ENCODE results near the gene INHA.
A peak's percentile ranks its signal among the peaks of the same experiment; 100 is the strongest.

The INHA gene

DNA sequence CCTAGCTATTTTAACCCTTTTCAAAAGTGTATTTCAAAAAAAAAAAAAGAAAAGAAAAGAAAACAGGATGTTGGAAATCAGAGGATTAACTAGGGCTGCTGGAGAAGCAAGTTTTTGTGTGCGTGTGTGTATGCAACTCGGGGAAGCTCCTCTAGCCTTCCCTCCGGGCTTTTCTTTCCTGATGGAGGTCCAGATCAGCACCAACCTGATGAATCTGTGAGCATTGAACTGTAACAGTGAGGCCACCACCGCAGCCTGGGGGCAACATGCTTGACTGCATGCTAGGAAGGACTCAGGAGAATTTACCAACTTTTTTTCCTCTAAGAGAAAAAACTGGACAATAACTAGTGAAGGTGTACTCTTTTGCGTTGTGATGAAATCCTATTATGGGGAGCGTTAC is 3.1 kb upstream of the INHA start:
- no peak overlapping the region for H3K4me3 ChIP-seq (ENCODE audit: insufficient read depth in 1 of 2, low read depth in 1 of 2, low read length in 2 of 2)
- no peak overlapping the region for H2BK15ac ChIP-seq (ENCODE audit: low read depth, poor library complexity, severe bottlenecking)
- no peak overlapping the region for H2BK5ac ChIP-seq (ENCODE audit: low read depth, low read length, poor library complexity, severe bottlenecking)
- H3K4ac ChIP-seq (ENCODE audit: low read depth in 1 of 2, low read length in 2 of 2), result no peak overlapping the region
- H3K9me3 ChIP-seq (ENCODE audit: control insufficient read depth, low read length), result no peaks in the 10 kb centered on the region
- DNase-seq, result no peak
- peaks cover 21 to 40% of the 10 kb centered on the region in 2 experiments for H3K36me3 ChIP-seq (ENCODE audit: control insufficient read depth in 1 of 2, insufficient read depth in 2 of 2, low read depth in 1 of 2, low read length in 2 of 2)
- H3K18ac ChIP-seq (ENCODE audit: low read depth in 1 of 2, low read length in 2 of 2), result no peak overlapping the region
- H4K91ac ChIP-seq (ENCODE audit: low read length), result no peak overlapping the region
- no peak overlapping the region for H2AK5ac ChIP-seq (ENCODE audit: low read length, severe bottlenecking)
- H3K4me1 ChIP-seq (ENCODE audit: control insufficient read depth, insufficient read depth, low read depth, low read length), result peaks cover 20% of the 10 kb centered on the region
- H3K23ac ChIP-seq (ENCODE audit: low read length in 2 of 2), result no peak overlapping the region
- no peak overlapping the region for H3K27ac ChIP-seq (ENCODE audit: low read length, poor library complexity, severe bottlenecking)
- H3K4me2 ChIP-seq (ENCODE audit: low read length, poor library complexity, severe bottlenecking), result no peak overlapping the region
- no peak overlapping the region for H2BK120ac ChIP-seq (ENCODE audit: low read depth, low read length)
- no peak overlapping the region for H2AFZ ChIP-seq (ENCODE audit: low read depth, low read length)
- H3K79me1 ChIP-seq (replicated peaks; ENCODE audit: low read length, poor library complexity, severe bottlenecking), result peaks cover 15% of the 10 kb centered on the region
- H3K9ac ChIP-seq (ENCODE audit: low read length), result no peak overlapping the region
- H4K8ac ChIP-seq (ENCODE audit: low read length), result no peak overlapping the region
- H3K27me3 ChIP-seq (ENCODE audit: control insufficient read depth in 1 of 2, insufficient read depth in 1 of 2, low read length in 2 of 2), result no peaks in the 10 kb centered on the region
- H3K14ac ChIP-seq (ENCODE audit: low read length in 2 of 2), result no peak overlapping the region
- WGBS, result 95% methylated on average over 5 of the region's 6 CpGs
- H2BK12ac ChIP-seq (ENCODE audit: low read length in 2 of 2), result no peak overlapping the region

DNA sequence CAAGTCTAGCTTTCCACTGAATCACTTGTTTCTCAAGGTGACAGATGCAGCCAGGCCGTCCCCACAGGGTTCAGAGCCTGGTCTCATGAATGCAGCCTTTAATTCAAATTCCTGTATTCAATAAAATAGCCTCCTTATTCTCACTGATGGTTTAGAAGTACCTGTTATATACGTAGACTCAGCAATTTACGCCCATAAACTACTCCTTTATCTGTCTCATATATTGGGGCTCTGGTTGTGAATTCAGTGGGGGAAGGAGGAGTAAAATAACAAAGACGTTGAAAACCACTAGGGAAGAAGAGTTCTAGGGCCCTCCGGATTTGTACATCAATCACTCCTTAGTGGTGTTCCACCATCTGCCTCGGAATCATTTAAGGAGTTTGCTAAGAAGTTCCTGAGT is 2.5 kb upstream of the INHA start:
- Histone ChIP-seq H3K23ac (ENCODE audit: low read length in 2 of 2) (no peak overlapping the region), H2BK12ac (ENCODE audit: low read length in 2 of 2) (no peak overlapping the region), H3K36me3 (ENCODE audit: control insufficient read depth in 1 of 2, insufficient read depth in 2 of 2, low read depth in 1 of 2, low read length in 2 of 2) (peaks cover 21 to 34% of the 10 kb centered on the region in 2 experiments), H2AFZ (ENCODE audit: low read depth, low read length) (no peak overlapping the region), H3K4ac (ENCODE audit: low read depth in 1 of 2, low read length in 2 of 2) (no peak overlapping the region), H3K79me1 (replicated peaks; ENCODE audit: low read length, poor library complexity, severe bottlenecking) (peaks cover 15% of the 10 kb centered on the region), H3K9me3 (ENCODE audit: control insufficient read depth, low read length) (no peaks in the 10 kb centered on the region), H2BK120ac (ENCODE audit: low read depth, low read length) (no peak overlapping the region), H3K4me3 (ENCODE audit: insufficient read depth in 1 of 2, low read depth in 1 of 2, low read length in 2 of 2) (peak overlapping the region in 1 of 2 experiments; percentile 77), H3K4me1 (ENCODE audit: control insufficient read depth, insufficient read depth, low read depth, low read length) (peaks cover 20% of the 10 kb centered on the region), H3K18ac (ENCODE audit: low read depth in 1 of 2, low read length in 2 of 2) (no peak overlapping the region), H3K14ac (ENCODE audit: low read length in 2 of 2) (no peak overlapping the region), H2BK15ac (ENCODE audit: low read depth, poor library complexity, severe bottlenecking) (no peak overlapping the region), H3K27ac (ENCODE audit: low read length, poor library complexity, severe bottlenecking) (no peak overlapping the region), H3K9ac (ENCODE audit: low read length) (peak overlapping the region; percentile 80), H3K4me2 (ENCODE audit: low read length, poor library complexity, severe bottlenecking) (peak overlapping the region; percentile 83), H2BK5ac (ENCODE audit: low read depth, low read length, poor library complexity, severe bottlenecking) (no peak overlapping the region), H4K8ac (ENCODE audit: low read length) (no peak overlapping the region), H3K27me3 (ENCODE audit: control insufficient read depth in 1 of 2, insufficient read depth in 1 of 2, low read length in 2 of 2) (peaks cover 3% of the 10 kb centered on the region in 2 experiments), H2AK5ac (ENCODE audit: low read length, severe bottlenecking) (no peak overlapping the region), H4K91ac (ENCODE audit: low read length) (no peak overlapping the region)
- WGBS, result 75% methylated on average over 4 of the region's 6 CpGs
- DNase-seq, result no peak

GRCh38 chr2:219570194-219570923 is 1.8 kb upstream of the INHA start:
- Histone ChIP-seq H3K14ac (ENCODE audit: low read length in 2 of 2) (peak overlapping the region; percentile 17 to 96), H2BK120ac (ENCODE audit: low read depth, low read length) (peak overlapping the region; percentile 69), H2AFZ (ENCODE audit: low read depth, low read length) (peak overlapping the region; percentile 83), H3K23ac (ENCODE audit: low read length in 2 of 2) (peak overlapping the region; percentile 39 to 84), H2AK5ac (ENCODE audit: low read length, severe bottlenecking) (no peak overlapping the region), H4K8ac (ENCODE audit: low read length) (peak overlapping the region; percentile 95), H2BK12ac (ENCODE audit: low read length in 2 of 2) (peak overlapping the region in 1 of 2 experiments; percentile 24), H3K9me3 (ENCODE audit: control insufficient read depth, low read length) (no peaks in the 10 kb centered on the region), H3K27me3 (ENCODE audit: control insufficient read depth in 1 of 2, insufficient read depth in 1 of 2, low read length in 2 of 2) (peaks cover 8 to 10% of the 10 kb centered on the region in 2 experiments), H3K27ac (ENCODE audit: low read length, poor library complexity, severe bottlenecking) (no peak overlapping the region), H3K4me3 (ENCODE audit: insufficient read depth in 1 of 2, low read depth in 1 of 2, low read length in 2 of 2) (peak overlapping the region; percentile 77 to 88), H3K36me3 (ENCODE audit: control insufficient read depth in 1 of 2, insufficient read depth in 2 of 2, low read depth in 1 of 2, low read length in 2 of 2) (peaks cover 21 to 29% of the 10 kb centered on the region in 2 experiments), H3K9ac (ENCODE audit: low read length) (peak overlapping the region; percentile 80), H2BK5ac (ENCODE audit: low read depth, low read length, poor library complexity, severe bottlenecking) (no peak overlapping the region), H3K4me1 (ENCODE audit: control insufficient read depth, insufficient read depth, low read depth, low read length) (peaks cover 20% of the 10 kb centered on the region), H3K18ac (ENCODE audit: low read depth in 1 of 2, low read length in 2 of 2) (peak overlapping the region; percentile 90 to 96), H3K79me1 (replicated peaks; ENCODE audit: low read length, poor library complexity, severe bottlenecking) (peaks cover 15% of the 10 kb centered on the region), H4K91ac (ENCODE audit: low read length) (peak overlapping the region; percentile 93), H3K4ac (ENCODE audit: low read depth in 1 of 2, low read length in 2 of 2) (peak overlapping the region; percentile 89 to 92), H3K4me2 (ENCODE audit: low read length, poor library complexity, severe bottlenecking) (peak overlapping the region; percentile 83), H2BK15ac (ENCODE audit: low read depth, poor library complexity, severe bottlenecking) (peak overlapping the region; percentile 89)
- DNase-seq, result peak; percentile 38
- 17% methylated on average over 67 of the region's 95 CpGs for WGBS

GRCh38 chr2:219570924-219571310 is 1.2 kb upstream of the INHA start:
- Histone ChIP-seq H3K18ac (ENCODE audit: low read depth in 1 of 2, low read length in 2 of 2) (peak overlapping the region; percentile 90 to 96), H3K4me1 (ENCODE audit: control insufficient read depth, insufficient read depth, low read depth, low read length) (peaks cover 20% of the 10 kb centered on the region), H3K36me3 (ENCODE audit: control insufficient read depth in 1 of 2, insufficient read depth in 2 of 2, low read depth in 1 of 2, low read length in 2 of 2) (peaks cover 21 to 25% of the 10 kb centered on the region in 2 experiments), H3K9ac (ENCODE audit: low read length) (peak overlapping the region; percentile 80), H2AK5ac (ENCODE audit: low read length, severe bottlenecking) (no peak overlapping the region), H3K4me3 (ENCODE audit: insufficient read depth in 1 of 2, low read depth in 1 of 2, low read length in 2 of 2) (peak overlapping the region; percentile 77 to 88), H4K91ac (ENCODE audit: low read length) (peak overlapping the region; percentile 93), H2BK5ac (ENCODE audit: low read depth, low read length, poor library complexity, severe bottlenecking) (no peak overlapping the region), H3K27me3 (ENCODE audit: control insufficient read depth in 1 of 2, insufficient read depth in 1 of 2, low read length in 2 of 2) (peaks cover 13 to 16% of the 10 kb centered on the region in 2 experiments), H2BK12ac (ENCODE audit: low read length in 2 of 2) (peak overlapping the region in 1 of 2 experiments; percentile 45), H3K4ac (ENCODE audit: low read depth in 1 of 2, low read length in 2 of 2) (peak overlapping the region; percentile 89 to 92), H2BK120ac (ENCODE audit: low read depth, low read length) (peak overlapping the region; percentile 69), H3K27ac (ENCODE audit: low read length, poor library complexity, severe bottlenecking) (no peak overlapping the region), H4K8ac (ENCODE audit: low read length) (peak overlapping the region; percentile 95), H2AFZ (ENCODE audit: low read depth, low read length) (peak overlapping the region; percentile 83), H3K79me1 (replicated peaks; ENCODE audit: low read length, poor library complexity, severe bottlenecking) (peaks cover 15% of the 10 kb centered on the region), H2BK15ac (ENCODE audit: low read depth, poor library complexity, severe bottlenecking) (peak overlapping the region; percentile 89), H3K9me3 (ENCODE audit: control insufficient read depth, low read length) (no peaks in the 10 kb centered on the region), H3K14ac (ENCODE audit: low read length in 2 of 2) (peak overlapping the region; percentile 17 to 96), H3K4me2 (ENCODE audit: low read length, poor library complexity, severe bottlenecking) (peak overlapping the region; percentile 83), H3K23ac (ENCODE audit: low read length in 2 of 2) (peak overlapping the region; percentile 39 to 74)
- no peak for DNase-seq
- no CpG with 5 or more reads among the region's 55 CpGs for WGBS
